IMR-90 (cell line): ENCODE measurements around the gene TMEM233. TPM values are rescaled to one million over a fixed set of nuclear protein-coding genes. Genes with fewer than 3 reads are reported as not detected.

Source experiments
- ATAC-seq: fragments of 200-7000 bp; cut with Tn5 transposase; 2 replicates; pipeline ENCODE4 v1.9.1; 2020; ENCODE audit warnings: low read depth, mild to moderate bottlenecking, moderate library complexity
- BruUV-seq: library from RNA; stranded (reverse); fragments of 400-500 nt; replicated peaks from 2 replicates; lab custom pipeline; 2021; lab: Mats Ljungman, UMichigan
- CTCF ChIA-PET: fragments of 300-600 bp; formaldehyde crosslinking; extraction: SDS; loops from one replicate; lab custom pipeline; 2021; ENCODE audit warnings: antibody characterized with exemption; lab: Yijun Ruan, JAX
- POLR2A ChIA-PET: fragments of 300-600 bp; sonication (Branson Sonifier 250); formaldehyde crosslinking; loops from one replicate; lab custom pipeline; 2022; ENCODE audit warnings: antibody characterized with exemption; ENCODE audit not compliant: unreplicated experiment; lab: Charles Lee
- DNase-seq: peaks from one replicate; pipeline ENCODE4 v3.0.0; 2013
- H2AFZ ChIP-seq: replicated peaks from 2 replicates; pipeline ENCODE3; 2013; ENCODE audit warnings: low read length, mild to moderate bottlenecking; ENCODE audit not compliant: poor library complexity
- H2AK5ac ChIP-seq: 2 replicates; pipeline ENCODE4 v1.6.1; 2013; ENCODE audit warnings: low read depth, low read length, inconsistent platforms
- H2AK9ac ChIP-seq: replicated peaks from 2 replicates; pipeline ENCODE3; 2013; ENCODE audit warnings: mild to moderate bottlenecking, low read depth, low read length, moderate library complexity; ENCODE audit not compliant: poor library complexity
- H2BK120ac ChIP-seq: 2 replicates; pipeline ENCODE4 v1.6.1; 2013; ENCODE audit warnings: low read depth, low read length, inconsistent platforms
- H2BK15ac ChIP-seq: 3 replicates; pipeline ENCODE4 v1.6.1; 2013; ENCODE audit warnings: low read depth, low read length, inconsistent platforms
- H2BK20ac ChIP-seq: 2 replicates; pipeline ENCODE4 v1.6.1; 2013; ENCODE audit warnings: low read depth, mild to moderate bottlenecking, inconsistent platforms, low read length, moderate library complexity
- H2BK5ac ChIP-seq: 2 replicates; pipeline ENCODE4 v1.6.1; 2013; ENCODE audit warnings: mild to moderate bottlenecking, low read depth, low read length, inconsistent platforms; ENCODE audit not compliant: poor library complexity, severe bottlenecking
- H3K14ac ChIP-seq: replicated peaks from 2 replicates; pipeline ENCODE4 v1.6.1; 2013; ENCODE audit warnings: low read depth, low read length, inconsistent platforms
- H3K18ac ChIP-seq: 2 replicates; pipeline ENCODE4 v1.6.1; 2013; ENCODE audit warnings: low read depth, low read length, control low read depth
- H3K23ac ChIP-seq: 2 replicates; pipeline ENCODE4 v1.6.1; 2013; ENCODE audit warnings: low read depth, low read length, inconsistent platforms
- H3K27ac ChIP-seq: 2 replicates; pipeline ENCODE4 v1.5.1; 2013; ENCODE audit warnings: mild to moderate bottlenecking, control low read depth, low read length; ENCODE audit not compliant: insufficient read depth
- H3K27me3 ChIP-seq: 2 replicates; pipeline ENCODE4 v1.6.1; 2013; ENCODE audit warnings: low read length; ENCODE audit not compliant: control insufficient read depth, insufficient read depth
- H3K36me3 ChIP-seq: 2 replicates; pipeline ENCODE4 v1.6.1; 2013; ENCODE audit warnings: low read length, mixed read lengths; ENCODE audit not compliant: control insufficient read depth, insufficient read depth
- H3K4ac ChIP-seq: 2 replicates; pipeline ENCODE4 v1.6.1; 2013; ENCODE audit warnings: low read depth, low read length, inconsistent platforms
- H3K4me1 ChIP-seq: 2 replicates; pipeline ENCODE4 v1.6.1; 2013; ENCODE audit warnings: low read length, mixed read lengths; ENCODE audit not compliant: control insufficient read depth, insufficient read depth
- H3K4me2 ChIP-seq: 2 replicates; pipeline ENCODE4 v1.6.1; 2013; ENCODE audit warnings: low read depth, mild to moderate bottlenecking, control low read depth, low read length, moderate library complexity
- H3K4me3 ChIP-seq: 2 replicates; pipeline ENCODE4 v1.5.1; 2013; ENCODE audit warnings: low read depth, mild to moderate bottlenecking, control low read depth, low read length, moderate library complexity; ENCODE audit not compliant: insufficient read depth
- H3K56ac ChIP-seq: 2 replicates; pipeline ENCODE4 v1.6.1; 2013; ENCODE audit warnings: low read length, inconsistent platforms; ENCODE audit not compliant: insufficient read depth; ENCODE audit errors: extremely low read depth
- H3K79me1 ChIP-seq, 2 experiments: 2 replicates each; pipeline ENCODE4 v1.6.1; 2013; ENCODE audit warnings: low read length in 2 of 2, inconsistent platforms in 1 of 2, low read depth in 1 of 2
- H3K9ac ChIP-seq: 2 replicates; pipeline ENCODE4 v1.6.1; 2013; ENCODE audit warnings: low read depth, low read length, control low read depth
- H3K9me1 ChIP-seq: 2 replicates; pipeline ENCODE4 v1.6.1; 2013; ENCODE audit warnings: low read length, inconsistent platforms; ENCODE audit not compliant: insufficient read depth
- H3K9me3 ChIP-seq: 2 replicates; pipeline ENCODE4 v1.6.1; 2013; ENCODE audit warnings: low read length; ENCODE audit not compliant: control insufficient read depth, insufficient read depth
- H4K20me1 ChIP-seq: 2 replicates; pipeline ENCODE4 v1.6.1; 2013; ENCODE audit warnings: low read length, inconsistent platforms; ENCODE audit not compliant: insufficient read depth
- H4K5ac ChIP-seq: 2 replicates; pipeline ENCODE4 v1.6.1; 2013; ENCODE audit warnings: mild to moderate bottlenecking, low read depth, low read length, control low read depth
- H4K8ac ChIP-seq, 2 experiments: 2 replicates each; pipeline ENCODE4 v1.6.1; 2013; ENCODE audit warnings: low read depth in 2 of 2, low read length in 2 of 2, control low read depth in 1 of 2, inconsistent platforms in 1 of 2
- H4K91ac ChIP-seq: 2 replicates; pipeline ENCODE4 v1.6.1; 2013; ENCODE audit warnings: low read depth, low read length, inconsistent platforms; ENCODE audit not compliant: insufficient read depth
- BHLHE40 ChIP-seq: fragments of 150-350 bp; IDR thresholded peaks from 2 replicates; pipeline ENCODE4 v1.6.1; 2016; ENCODE audit warnings: mild to moderate bottlenecking, low read depth, low read length
- CEBPB ChIP-seq: IDR thresholded peaks from 2 replicates; pipeline ENCODE4 v1.6.1; 2012; ENCODE audit warnings: low read depth, low read length, improper control_type of control experiment
- CHD1 ChIP-seq: IDR thresholded peaks from 2 replicates; pipeline ENCODE4 v1.6.1; 2012; ENCODE audit warnings: low read depth, low read length, improper control_type of control experiment
- FOS ChIP-seq: fragments of 150-350 bp; IDR thresholded peaks from 2 replicates; pipeline ENCODE4 v1.6.1; 2016; ENCODE audit warnings: low read depth, low read length
- MAFK ChIP-seq: IDR thresholded peaks from 2 replicates; pipeline ENCODE4 v1.6.1; 2012; ENCODE audit warnings: low read depth, low read length, improper control_type of control experiment
- MAZ ChIP-seq: IDR thresholded peaks from 2 replicates; pipeline ENCODE4 v1.6.1; 2012; ENCODE audit warnings: low read depth, mild to moderate bottlenecking, low read length, improper control_type of control experiment, moderate library complexity, borderline replicate concordance
- MXI1 ChIP-seq: IDR thresholded peaks from 2 replicates; pipeline ENCODE4 v1.6.1; 2012; ENCODE audit warnings: low read depth, mild to moderate bottlenecking, low read length, moderate library complexity, borderline replicate concordance
- NFE2L2 ChIP-seq: fragments of 150-350 bp; IDR thresholded peaks from 2 replicates; pipeline ENCODE4 v1.6.1; 2016; ENCODE audit warnings: low read depth, mild to moderate bottlenecking, low read length
- RAD21 ChIP-seq: IDR thresholded peaks from 2 replicates; pipeline ENCODE4 v1.6.1; 2012; ENCODE audit warnings: low read length, improper control_type of control experiment
- RFX5 ChIP-seq: IDR thresholded peaks from 2 replicates; pipeline ENCODE4 v1.8.0; 2012; ENCODE audit warnings: low read depth, mild to moderate bottlenecking, low read length, moderate library complexity
- SMC3 ChIP-seq: fragments of 150-350 bp; IDR thresholded peaks from 2 replicates; pipeline ENCODE4 v1.6.1; 2016; ENCODE audit warnings: low read depth, mild to moderate bottlenecking, antibody characterized with exemption, low read length, moderate library complexity
- WGBS, 2 experiments: methylation state at CpG; one replicate each; pipeline versions ENCODE4 v1.1.5 to v1.1.7; 2013; ENCODE audit warnings: missing lambda C conversion rate in 2 of 2; ENCODE audit not compliant: insufficient read length in 1 of 2; ENCODE audit errors: extremely low coverage in 2 of 2; 5-methylcytosine and 5-hydroxymethylcytosine counted together
- dilution Hi-C: fragments of 300-500 bp; cut with HindIII; formaldehyde crosslinking; loops from one replicate; pipeline ENCODE4 v1.14.3; 2018; ENCODE audit warnings: low sequenced_read_pairs; ENCODE audit not compliant: unreplicated experiment
- in situ Hi-C: fragments of 300-500 bp; cut with MboI; formaldehyde crosslinking; loops from 3 replicates; pipeline ENCODE4 v1.14.3; 2019; ENCODE audit warnings: low sequenced_read_pairs, inconsistent platforms, mixed read lengths
- intact Hi-C: fragments of 100-400 bp; cut with micrococcal nuclease; formaldehyde crosslinking; loops from 2 replicates; pipeline ENCODE4 v1.10.0; 2022
- polyA plus RNA-seq, 3 experiments: library from polyadenylated mRNA; depleted of rRNA; stranded (reverse); fragments of >200 nt; gene quantifications; 2 replicates each; pipeline ENCODE4 v1.2.3, GENCODE V29; 2012; ENCODE audit warnings: low replicate concordance in 1 of 3
- total RNA-seq: library from RNA; depleted of rRNA; stranded (reverse); fragments of >200 nt; gene quantifications from 2 replicates; pipeline ENCODE4 v1.2.3, GENCODE V29; 2012
- TF ChIP-seq, protein P1 (sequence below): fragments of 150-350 bp; IDR thresholded peaks from 2 replicates; pipeline ENCODE4 v1.6.1; 2017; ENCODE audit warnings: mild to moderate bottlenecking, antibody characterized with exemption, low read length, low read depth
- TF ChIP-seq, protein P2 (sequence below): conservative IDR thresholded peaks from 2 replicates; pipeline ENCODE4 v1.5.1; 2012; ENCODE audit warnings: mild to moderate bottlenecking, low read depth, low read length, improper control_type of control experiment
- TF ChIP-seq, protein P3 (sequence below): fragments of 150-350 bp; IDR thresholded peaks from 2 replicates; pipeline ENCODE4 v1.6.1; 2016; ENCODE audit warnings: low read depth, mild to moderate bottlenecking, low read length, moderate library complexity, borderline replicate concordance

Gene TMEM233
- total and polyA plus RNA-seq, 2 of the 4 experiments (the other 2 are of a cell fraction), result not detected

DNA sequence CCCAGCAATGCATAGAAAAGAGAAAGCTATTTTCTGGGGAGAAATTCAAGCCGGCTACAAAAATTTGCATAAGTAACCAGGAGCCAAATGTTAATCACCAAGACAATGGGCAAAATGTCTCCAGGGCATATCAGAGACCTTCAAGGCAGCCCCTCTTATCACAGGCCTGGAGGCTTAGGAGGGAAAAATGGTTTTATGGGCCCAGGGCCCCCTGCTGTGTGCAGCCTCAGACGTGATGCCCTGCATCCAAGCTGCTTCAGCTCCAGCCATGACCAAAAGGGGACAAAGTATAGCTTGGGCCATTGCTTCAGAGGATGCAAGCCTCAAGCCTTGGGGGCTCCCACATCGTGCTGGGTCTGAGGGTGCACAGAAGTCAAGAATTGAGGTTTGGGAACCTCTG, 15.8 kb downstream of the TMEM233 start:
- Histone ChIP-seq H4K20me1 (no peaks in the 10 kb centered on the region), H3K27ac (no peak overlapping the region), H3K4me3 (no peak overlapping the region), H3K79me1 (no peaks in the 10 kb centered on the region), H4K91ac (no peak overlapping the region), H2BK5ac (no peak overlapping the region), H3K9ac (no peak overlapping the region), H3K9me3 (no peaks in the 10 kb centered on the region), H3K23ac (no peak overlapping the region), H4K8ac (no peak overlapping the region), H2AK5ac (no peak overlapping the region), H3K4me1 (no peaks in the 10 kb centered on the region), H2AK9ac (no peak overlapping the region), H3K36me3 (no peaks in the 10 kb centered on the region), H2BK15ac (no peak overlapping the region), H3K18ac (no peak overlapping the region), H4K5ac (no peak overlapping the region), H3K9me1 (no peaks in the 10 kb centered on the region), H2BK120ac (no peak overlapping the region), H3K14ac (no peak overlapping the region), H3K56ac (no peak overlapping the region), H2BK20ac (no peak overlapping the region), H3K4me2 (no peak overlapping the region), H3K4ac (no peak overlapping the region), H2AFZ (no peak overlapping the region), H3K27me3 (no peaks in the 10 kb centered on the region)
- dilution Hi-C loops, result no loop called here
- ATAC-seq (no peak), DNase-seq (no peak)
- BruUV-seq, result no TSS peak
- ChIA-PET POLR2A (no interaction called here), CTCF (no interaction called here)
- in situ Hi-C loops, result no loop called here
- no CpG with 5 or more reads among the region's 3 CpGs for WGBS, 2 experiments
- intact Hi-C loops, result no loop called here
- no peak for TF ChIP-seq SMC3
- TF ChIP-seq, protein P1, sequence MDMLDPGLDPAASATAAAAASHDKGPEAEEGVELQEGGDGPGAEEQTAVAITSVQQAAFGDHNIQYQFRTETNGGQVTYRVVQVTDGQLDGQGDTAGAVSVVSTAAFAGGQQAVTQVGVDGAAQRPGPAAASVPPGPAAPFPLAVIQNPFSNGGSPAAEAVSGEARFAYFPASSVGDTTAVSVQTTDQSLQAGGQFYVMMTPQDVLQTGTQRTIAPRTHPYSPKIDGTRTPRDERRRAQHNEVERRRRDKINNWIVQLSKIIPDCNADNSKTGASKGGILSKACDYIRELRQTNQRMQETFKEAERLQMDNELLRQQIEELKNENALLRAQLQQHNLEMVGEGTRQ, result no peak
- TF ChIP-seq CEBPB, result no peak
- no peak for TF ChIP-seq BHLHE40
- TF ChIP-seq, protein P2, sequence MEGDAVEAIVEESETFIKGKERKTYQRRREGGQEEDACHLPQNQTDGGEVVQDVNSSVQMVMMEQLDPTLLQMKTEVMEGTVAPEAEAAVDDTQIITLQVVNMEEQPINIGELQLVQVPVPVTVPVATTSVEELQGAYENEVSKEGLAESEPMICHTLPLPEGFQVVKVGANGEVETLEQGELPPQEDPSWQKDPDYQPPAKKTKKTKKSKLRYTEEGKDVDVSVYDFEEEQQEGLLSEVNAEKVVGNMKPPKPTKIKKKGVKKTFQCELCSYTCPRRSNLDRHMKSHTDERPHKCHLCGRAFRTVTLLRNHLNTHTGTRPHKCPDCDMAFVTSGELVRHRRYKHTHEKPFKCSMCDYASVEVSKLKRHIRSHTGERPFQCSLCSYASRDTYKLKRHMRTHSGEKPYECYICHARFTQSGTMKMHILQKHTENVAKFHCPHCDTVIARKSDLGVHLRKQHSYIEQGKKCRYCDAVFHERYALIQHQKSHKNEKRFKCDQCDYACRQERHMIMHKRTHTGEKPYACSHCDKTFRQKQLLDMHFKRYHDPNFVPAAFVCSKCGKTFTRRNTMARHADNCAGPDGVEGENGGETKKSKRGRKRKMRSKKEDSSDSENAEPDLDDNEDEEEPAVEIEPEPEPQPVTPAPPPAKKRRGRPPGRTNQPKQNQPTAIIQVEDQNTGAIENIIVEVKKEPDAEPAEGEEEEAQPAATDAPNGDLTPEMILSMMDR, result no peak
- no peak for TF ChIP-seq RFX5
- TF ChIP-seq CHD1, result no peak
- no peak for TF ChIP-seq MAZ
- TF ChIP-seq MAFK, result no peak
- TF ChIP-seq, protein P3, sequence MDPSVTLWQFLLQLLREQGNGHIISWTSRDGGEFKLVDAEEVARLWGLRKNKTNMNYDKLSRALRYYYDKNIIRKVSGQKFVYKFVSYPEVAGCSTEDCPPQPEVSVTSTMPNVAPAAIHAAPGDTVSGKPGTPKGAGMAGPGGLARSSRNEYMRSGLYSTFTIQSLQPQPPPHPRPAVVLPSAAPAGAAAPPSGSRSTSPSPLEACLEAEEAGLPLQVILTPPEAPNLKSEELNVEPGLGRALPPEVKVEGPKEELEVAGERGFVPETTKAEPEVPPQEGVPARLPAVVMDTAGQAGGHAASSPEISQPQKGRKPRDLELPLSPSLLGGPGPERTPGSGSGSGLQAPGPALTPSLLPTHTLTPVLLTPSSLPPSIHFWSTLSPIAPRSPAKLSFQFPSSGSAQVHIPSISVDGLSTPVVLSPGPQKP, result no peak
- no peak for TF ChIP-seq NFE2L2
- no peak for TF ChIP-seq FOS
- TF ChIP-seq MXI1, result no peak
- no peak for TF ChIP-seq RAD21
